Liver (tissue), 9 donors: ENCODE results near the gene ZKSCAN5. TPM values are rescaled to one million over a fixed set of nuclear protein-coding genes. Genes with fewer than 3 reads are reported as not detected.

Experiments
- DNase-seq: peaks from one replicate; pipeline ENCODE4 v3.0.0-alpha.2; 2017; ENCODE audit warnings: low spot score
- H3K27ac ChIP-seq, 2 donors: one replicate each; pipeline ENCODE4 v1.7.0; 2013; ENCODE audit warnings: inconsistent platforms in 2 of 2, low read length in 2 of 2, control low read depth in 1 of 2, low read depth in 1 of 2, mild to moderate bottlenecking in 1 of 2
- H3K27me3 ChIP-seq, 4 donors: one replicate each; pipeline versions ENCODE4 v1.6.1 to v1.7.0; 2013; ENCODE audit warnings: low read length in 3 of 4, inconsistent platforms in 1 of 4, mild to moderate bottlenecking in 1 of 4, moderate library complexity in 1 of 4; ENCODE audit not compliant: control insufficient read depth in 4 of 4, insufficient read depth in 4 of 4
- H3K36me3 ChIP-seq, 4 donors: one replicate each; pipeline versions ENCODE4 v1.6.1 to v1.7.0; 2013; ENCODE audit warnings: low read length in 3 of 4, mild to moderate bottlenecking in 3 of 4, low read depth in 1 of 4, moderate library complexity in 1 of 4; ENCODE audit not compliant: control insufficient read depth in 4 of 4, insufficient read depth in 3 of 4
- H3K4me1 ChIP-seq, 4 donors: one replicate each; pipeline versions ENCODE4 v1.6.1 to v1.7.0; 2013; ENCODE audit warnings: low read length in 3 of 4, mild to moderate bottlenecking in 3 of 4, moderate library complexity in 1 of 4; ENCODE audit not compliant: control insufficient read depth in 4 of 4, insufficient read depth in 4 of 4
- H3K4me3 ChIP-seq, 3 donors: one replicate each; pipeline versions ENCODE4 v1.6.1 to v1.7.0; 2013; ENCODE audit warnings: low read length in 3 of 3, control low read depth in 1 of 3, low read depth in 1 of 3, mild to moderate bottlenecking in 1 of 3
- H3K9ac ChIP-seq, 2 donors: one replicate each; pipeline ENCODE4 v1.7.0; 2013; ENCODE audit warnings: low read length in 2 of 2, mild to moderate bottlenecking in 2 of 2, moderate library complexity in 2 of 2, control low read depth in 1 of 2, low read depth in 1 of 2
- H3K9me3 ChIP-seq, 4 donors: one replicate each; pipeline versions ENCODE4 v1.6.1 to v1.7.0; 2013; ENCODE audit warnings: low read length in 3 of 4; ENCODE audit not compliant: control insufficient read depth in 4 of 4
- CTCF ChIP-seq: fragments of 150-350 bp; IDR thresholded peaks from 2 replicates; pipeline ENCODE4 v1.5.1; 2017; ENCODE audit warnings: improper control_type of control experiment, low read depth, low read length; ENCODE audit not compliant: missing input control
- EGR1 ChIP-seq, 2 donors: IDR thresholded peaks; 2 replicates each; pipeline ENCODE4 v1.6.1; 2016 to 2018; ENCODE audit warnings: antibody characterized with exemption in 2 of 2, low read depth in 2 of 2
- FOXA1 ChIP-seq: IDR thresholded peaks from 2 replicates; pipeline ENCODE4 v1.6.1; 2016; ENCODE audit warnings: antibody characterized with exemption
- FOXA2 ChIP-seq: IDR thresholded peaks from 2 replicates; pipeline ENCODE4 v1.6.1; 2016; ENCODE audit warnings: antibody characterized with exemption
- GABPA ChIP-seq, 2 donors: IDR thresholded peaks in 1 of 2; conservative IDR thresholded peaks in 1 of 2; 2 replicates each; pipeline ENCODE4 v1.6.1; 2016; ENCODE audit warnings: antibody characterized with exemption in 2 of 2, mild to moderate bottlenecking in 1 of 2, moderate library complexity in 1 of 2
- HNF4A ChIP-seq, 2 donors: conservative IDR thresholded peaks; 2 replicates each; pipeline ENCODE4 v1.6.1; 2016; ENCODE audit warnings: antibody characterized with exemption in 2 of 2, mild to moderate bottlenecking in 2 of 2
- HNF4G ChIP-seq: IDR thresholded peaks from 2 replicates; pipeline ENCODE4 v1.6.1; 2016; ENCODE audit warnings: antibody characterized with exemption
- JUND ChIP-seq, 2 donors: IDR thresholded peaks; 2 replicates each; pipeline ENCODE4 v1.6.1; 2016; ENCODE audit warnings: antibody characterized with exemption in 2 of 2
- NR2F2 ChIP-seq: IDR thresholded peaks from 2 replicates; pipeline ENCODE4 v1.6.1; 2016; ENCODE audit warnings: antibody characterized with exemption
- RAD21 ChIP-seq, 2 donors: IDR thresholded peaks; 2 replicates each; pipeline ENCODE4 v1.6.1; 2016; ENCODE audit warnings: antibody characterized with exemption in 2 of 2, mild to moderate bottlenecking in 2 of 2
- RXRA ChIP-seq, 2 donors: IDR thresholded peaks; 2 replicates each; pipeline ENCODE4 v1.6.1; 2017 to 2018; ENCODE audit warnings: antibody characterized with exemption in 2 of 2, mild to moderate bottlenecking in 1 of 2
- SP1 ChIP-seq: IDR thresholded peaks from 2 replicates; pipeline ENCODE4 v1.6.1; 2018; ENCODE audit warnings: antibody characterized with exemption, mild to moderate bottlenecking
- TAF1 ChIP-seq: conservative IDR thresholded peaks from 2 replicates; pipeline ENCODE4 v1.6.1; 2016; ENCODE audit warnings: antibody characterized with exemption, mild to moderate bottlenecking
- YY1 ChIP-seq: IDR thresholded peaks from 2 replicates; pipeline ENCODE4 v1.6.1; 2016; ENCODE audit warnings: antibody characterized with exemption, mild to moderate bottlenecking
- WGBS: extraction: QIAGEN DNeasy Blood & Tissue Kit; methylation state at CpG from one replicate; pipeline ENCODE4 v1.1.7; 2013; 5-methylcytosine and 5-hydroxymethylcytosine counted together
- polyA plus RNA-seq, 2 donors: library from polyadenylated mRNA; stranded (reverse) in 1 of 2; unstranded in 1 of 2; fragments of 200-250 nt in 1 of 2; fragments of >200 nt in 1 of 2; fragmentation: Nextera tagmentation in 1 of 2; extraction: Ambion mirVana in 1 of 2; gene quantifications; one replicate each; pipeline versions ENCODE4 v1.2.1 to v1.2.3, GENCODE V29; 2013 to 2015
- total RNA-seq, 2 donors: library from RNA; depleted of rRNA; stranded (reverse); fragments of >200 nt; gene quantifications; one replicate each; pipeline ENCODE4 v1.2.3, GENCODE V29; 2014
- TF ChIP-seq, protein P1 (sequence below): IDR thresholded peaks from 2 replicates; pipeline ENCODE4 v1.6.1; 2016; ENCODE audit warnings: antibody characterized with exemption
- TF ChIP-seq, protein P2 (sequence below): IDR thresholded peaks from 2 replicates; pipeline ENCODE4 v1.6.1; 2016; ENCODE audit warnings: antibody characterized with exemption
- TF ChIP-seq, protein P3 (sequence below): IDR thresholded peaks from 2 replicates; pipeline ENCODE4 v1.6.1; 2016; ENCODE audit warnings: antibody characterized with exemption
- TF ChIP-seq, protein P4 (sequence below): IDR thresholded peaks from 2 replicates; pipeline ENCODE4 v1.6.1; 2016; ENCODE audit warnings: antibody characterized with exemption, mild to moderate bottlenecking
- donor health status: healthy.
- donor health status: healthy.
- donor health status: healthy.
- donor health status: healthy.
- donor health status: healthy.

ZKSCAN5 gene
- total and polyA plus RNA-seq, 4 donors, result 1.7 to 5.4 (median 3.4) TPM

DNA sequence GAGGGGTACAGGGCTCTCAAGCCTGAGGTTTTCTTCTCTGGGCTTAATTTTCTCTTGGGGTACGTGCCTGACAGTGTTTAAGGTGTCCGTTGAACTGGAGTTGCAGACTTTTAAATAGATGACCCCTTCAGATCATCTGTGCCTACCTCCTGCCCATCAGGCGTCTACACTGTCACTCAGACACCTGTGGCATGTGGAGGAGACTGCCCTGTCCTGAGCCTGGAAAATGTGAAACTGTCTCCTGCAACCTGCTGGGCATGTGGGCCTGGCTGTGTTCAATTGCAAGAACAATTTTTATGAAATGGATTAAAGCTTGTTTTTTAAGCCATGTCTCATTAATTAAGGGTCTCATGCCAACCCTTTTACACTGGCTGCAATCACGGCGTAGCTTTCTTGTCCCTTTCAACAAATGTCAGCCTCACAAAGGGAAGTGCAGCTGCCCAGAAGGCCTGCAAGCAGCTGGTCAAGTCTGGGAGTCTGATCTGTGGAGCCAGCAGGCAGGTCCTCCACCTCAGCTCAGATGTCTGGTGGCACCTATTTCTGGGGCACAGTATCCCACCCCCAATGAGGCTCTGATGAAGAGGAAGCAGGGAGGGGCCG, 47.3 kb upstream of the ZKSCAN5 start:
- Histone ChIP-seq H3K27ac (no peak overlapping the region), H3K4me3 (no peak overlapping the region), H3K36me3 (peaks cover 27 to 68% (median 36%) of the 10 kb centered on the region in 4 donors), H3K4me1 (no peaks in the 10 kb centered on the region), H3K27me3 (no peaks in the 10 kb centered on the region), H3K9me3 (no peaks in the 10 kb centered on the region), H3K9ac (no peak overlapping the region)
- TF ChIP-seq HNF4A (conservative IDR thresholded peaks at IDR 0.05) (no peak), FOXA1 (no peak), RAD21 (IDR thresholded peaks at IDR 0.05) (no peak), GABPA (IDR thresholded peaks at IDR 0.05 in 1 of 2, conservative IDR thresholded peaks at IDR 0.05 in 1 of 2) (no peak), RXRA (IDR thresholded peaks at IDR 0.05) (no peak), SP1 (no peak), EGR1 (IDR thresholded peaks at IDR 0.05; ENCODE audit: low read depth in 2 of 2) (no peak), HNF4G (no peak), FOXA2 (no peak), JUND (IDR thresholded peaks at IDR 0.05) (no peak), TAF1 (no peak), YY1 (no peak), CTCF (no peak), NR2F2 (no peak)
- TF ChIP-seq, protein P1, sequence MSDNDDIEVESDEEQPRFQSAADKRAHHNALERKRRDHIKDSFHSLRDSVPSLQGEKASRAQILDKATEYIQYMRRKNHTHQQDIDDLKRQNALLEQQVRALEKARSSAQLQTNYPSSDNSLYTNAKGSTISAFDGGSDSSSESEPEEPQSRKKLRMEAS, result no peak
- TF ChIP-seq, protein P2, sequence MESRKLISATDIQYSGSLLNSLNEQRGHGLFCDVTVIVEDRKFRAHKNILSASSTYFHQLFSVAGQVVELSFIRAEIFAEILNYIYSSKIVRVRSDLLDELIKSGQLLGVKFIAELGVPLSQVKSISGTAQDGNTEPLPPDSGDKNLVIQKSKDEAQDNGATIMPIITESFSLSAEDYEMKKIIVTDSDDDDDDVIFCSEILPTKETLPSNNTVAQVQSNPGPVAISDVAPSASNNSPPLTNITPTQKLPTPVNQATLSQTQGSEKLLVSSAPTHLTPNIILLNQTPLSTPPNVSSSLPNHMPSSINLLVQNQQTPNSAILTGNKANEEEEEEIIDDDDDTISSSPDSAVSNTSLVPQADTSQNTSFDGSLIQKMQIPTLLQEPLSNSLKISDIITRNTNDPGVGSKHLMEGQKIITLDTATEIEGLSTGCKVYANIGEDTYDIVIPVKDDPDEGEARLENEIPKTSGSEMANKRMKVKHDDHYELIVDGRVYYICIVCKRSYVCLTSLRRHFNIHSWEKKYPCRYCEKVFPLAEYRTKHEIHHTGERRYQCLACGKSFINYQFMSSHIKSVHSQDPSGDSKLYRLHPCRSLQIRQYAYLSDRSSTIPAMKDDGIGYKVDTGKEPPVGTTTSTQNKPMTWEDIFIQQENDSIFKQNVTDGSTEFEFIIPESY, result no peak
- TF ChIP-seq, protein P3, sequence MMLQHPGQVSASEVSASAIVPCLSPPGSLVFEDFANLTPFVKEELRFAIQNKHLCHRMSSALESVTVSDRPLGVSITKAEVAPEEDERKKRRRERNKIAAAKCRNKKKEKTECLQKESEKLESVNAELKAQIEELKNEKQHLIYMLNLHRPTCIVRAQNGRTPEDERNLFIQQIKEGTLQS, result no peak
- TF ChIP-seq, protein P4, sequence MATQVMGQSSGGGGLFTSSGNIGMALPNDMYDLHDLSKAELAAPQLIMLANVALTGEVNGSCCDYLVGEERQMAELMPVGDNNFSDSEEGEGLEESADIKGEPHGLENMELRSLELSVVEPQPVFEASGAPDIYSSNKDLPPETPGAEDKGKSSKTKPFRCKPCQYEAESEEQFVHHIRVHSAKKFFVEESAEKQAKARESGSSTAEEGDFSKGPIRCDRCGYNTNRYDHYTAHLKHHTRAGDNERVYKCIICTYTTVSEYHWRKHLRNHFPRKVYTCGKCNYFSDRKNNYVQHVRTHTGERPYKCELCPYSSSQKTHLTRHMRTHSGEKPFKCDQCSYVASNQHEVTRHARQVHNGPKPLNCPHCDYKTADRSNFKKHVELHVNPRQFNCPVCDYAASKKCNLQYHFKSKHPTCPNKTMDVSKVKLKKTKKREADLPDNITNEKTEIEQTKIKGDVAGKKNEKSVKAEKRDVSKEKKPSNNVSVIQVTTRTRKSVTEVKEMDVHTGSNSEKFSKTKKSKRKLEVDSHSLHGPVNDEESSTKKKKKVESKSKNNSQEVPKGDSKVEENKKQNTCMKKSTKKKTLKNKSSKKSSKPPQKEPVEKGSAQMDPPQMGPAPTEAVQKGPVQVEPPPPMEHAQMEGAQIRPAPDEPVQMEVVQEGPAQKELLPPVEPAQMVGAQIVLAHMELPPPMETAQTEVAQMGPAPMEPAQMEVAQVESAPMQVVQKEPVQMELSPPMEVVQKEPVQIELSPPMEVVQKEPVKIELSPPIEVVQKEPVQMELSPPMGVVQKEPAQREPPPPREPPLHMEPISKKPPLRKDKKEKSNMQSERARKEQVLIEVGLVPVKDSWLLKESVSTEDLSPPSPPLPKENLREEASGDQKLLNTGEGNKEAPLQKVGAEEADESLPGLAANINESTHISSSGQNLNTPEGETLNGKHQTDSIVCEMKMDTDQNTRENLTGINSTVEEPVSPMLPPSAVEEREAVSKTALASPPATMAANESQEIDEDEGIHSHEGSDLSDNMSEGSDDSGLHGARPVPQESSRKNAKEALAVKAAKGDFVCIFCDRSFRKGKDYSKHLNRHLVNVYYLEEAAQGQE, result no peak
- no peak for DNase-seq
- WGBS, result 89% methylated on average over 6 of the region's 6 CpGs
